ENCODE results near the gene ABCC4.

GRCh38 chr13:95246292-95247082, 54.8 kb downstream of the ABCC4 start:
- TF ChIP-seq CTCF (IDR thresholded peaks at IDR 0.05) (no peak), POLR2AphosphoS5 (IDR thresholded peaks at IDR 0.05) (no peak), POLR2A (IDR thresholded peaks at IDR 0.05) (no peak), EP300 (IDR thresholded peaks at IDR 0.05) (no peak)
